Neural progenitor cell (in vitro differentiated cells): ENCODE data around the gene PKD1L1.

ENCODE experiments used
- EZH2 ChIP-seq: fragments of 200-600 bp; sonication (generic); IDR thresholded peaks from 2 replicates; pipeline ENCODE4 v1.6.1; 2017; ENCODE audit warnings: antibody characterized with exemption, mild to moderate bottlenecking, moderate library complexity
- TF ChIP-seq, protein P1 (sequence below): fragments of 200-600 bp; sonication (generic); IDR thresholded peaks from 2 replicates; pipeline ENCODE4 v1.5.1; 2017; ENCODE audit warnings: antibody characterized with exemption, mild to moderate bottlenecking

GRCh38 chr7:47988496-47989386 lies 40.5 kb upstream of the PKD1L1 start:
- TF ChIP-seq, protein P1, sequence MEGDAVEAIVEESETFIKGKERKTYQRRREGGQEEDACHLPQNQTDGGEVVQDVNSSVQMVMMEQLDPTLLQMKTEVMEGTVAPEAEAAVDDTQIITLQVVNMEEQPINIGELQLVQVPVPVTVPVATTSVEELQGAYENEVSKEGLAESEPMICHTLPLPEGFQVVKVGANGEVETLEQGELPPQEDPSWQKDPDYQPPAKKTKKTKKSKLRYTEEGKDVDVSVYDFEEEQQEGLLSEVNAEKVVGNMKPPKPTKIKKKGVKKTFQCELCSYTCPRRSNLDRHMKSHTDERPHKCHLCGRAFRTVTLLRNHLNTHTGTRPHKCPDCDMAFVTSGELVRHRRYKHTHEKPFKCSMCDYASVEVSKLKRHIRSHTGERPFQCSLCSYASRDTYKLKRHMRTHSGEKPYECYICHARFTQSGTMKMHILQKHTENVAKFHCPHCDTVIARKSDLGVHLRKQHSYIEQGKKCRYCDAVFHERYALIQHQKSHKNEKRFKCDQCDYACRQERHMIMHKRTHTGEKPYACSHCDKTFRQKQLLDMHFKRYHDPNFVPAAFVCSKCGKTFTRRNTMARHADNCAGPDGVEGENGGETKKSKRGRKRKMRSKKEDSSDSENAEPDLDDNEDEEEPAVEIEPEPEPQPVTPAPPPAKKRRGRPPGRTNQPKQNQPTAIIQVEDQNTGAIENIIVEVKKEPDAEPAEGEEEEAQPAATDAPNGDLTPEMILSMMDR, result peak; percentile 58
- no peak for TF ChIP-seq EZH2
